A549 treated with CpdA at 1 μM for 4 hours (cell line): ENCODE results near the gene C11orf86. TPM values are rescaled to one million over a fixed set of nuclear protein-coding genes. Genes with fewer than 3 reads are reported as not detected.

Source experiments
- total RNA-seq: library from RNA; stranded (reverse); fragments of 200-300 nt; extraction: Qiagen RNA extraction; gene quantifications from 5 replicates; pipeline ENCODE4 v1.2.3, GENCODE V29; 2022; ENCODE audit warnings: low read depth

C11orf86 gene
- 30.0 to 57.8 TPM (median 47.5 TPM) in 5 replicates for total RNA-seq

DNA sequence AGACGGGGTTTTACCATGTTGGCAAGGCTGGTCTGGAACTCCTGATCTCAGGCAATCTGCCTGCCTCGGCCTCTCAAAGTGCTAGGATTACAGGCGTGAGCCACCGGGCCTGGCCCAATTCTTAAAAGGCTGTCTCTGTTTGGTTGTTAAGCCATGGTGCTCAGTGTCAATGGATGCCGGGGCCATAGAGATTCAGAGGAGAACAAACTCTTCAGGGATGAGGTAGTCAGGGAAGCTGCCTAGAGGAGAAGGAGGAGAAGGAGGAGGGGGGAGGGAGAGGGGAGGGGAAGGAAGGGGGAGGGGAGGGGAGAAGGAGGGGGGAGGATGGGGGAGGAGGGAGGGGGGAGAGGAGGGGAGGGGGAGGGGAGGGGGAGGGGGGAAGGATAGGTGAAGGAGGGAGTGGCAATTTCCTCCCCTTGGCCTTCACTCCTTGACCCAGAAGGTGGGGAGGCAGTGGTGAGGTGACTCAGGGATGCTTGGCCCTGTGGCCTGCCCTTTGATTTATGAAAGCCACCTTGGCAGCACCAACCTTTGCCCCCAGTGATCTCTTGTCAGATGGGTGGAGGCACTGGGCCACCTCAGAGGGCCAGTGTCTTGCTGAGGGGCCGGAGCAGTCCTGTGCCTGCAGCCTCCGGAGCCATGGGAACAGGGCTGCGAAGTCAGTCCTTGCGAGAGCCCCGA is at the start of gene C11orf86:
C11orf86 (plus strand) TSS at position 581 of the 681 bp plus-strand sequence; CDS start at position 640, 59 bp downstream.

GRCh38 chr11:66958232-66958955 is 16.7 kb upstream of the C11orf86 start, which contains the start of gene PC:
PC (minus strand) TSS chr11:66958383; CDS start chr11:66872159, 86,224 bp downstream.

DNA sequence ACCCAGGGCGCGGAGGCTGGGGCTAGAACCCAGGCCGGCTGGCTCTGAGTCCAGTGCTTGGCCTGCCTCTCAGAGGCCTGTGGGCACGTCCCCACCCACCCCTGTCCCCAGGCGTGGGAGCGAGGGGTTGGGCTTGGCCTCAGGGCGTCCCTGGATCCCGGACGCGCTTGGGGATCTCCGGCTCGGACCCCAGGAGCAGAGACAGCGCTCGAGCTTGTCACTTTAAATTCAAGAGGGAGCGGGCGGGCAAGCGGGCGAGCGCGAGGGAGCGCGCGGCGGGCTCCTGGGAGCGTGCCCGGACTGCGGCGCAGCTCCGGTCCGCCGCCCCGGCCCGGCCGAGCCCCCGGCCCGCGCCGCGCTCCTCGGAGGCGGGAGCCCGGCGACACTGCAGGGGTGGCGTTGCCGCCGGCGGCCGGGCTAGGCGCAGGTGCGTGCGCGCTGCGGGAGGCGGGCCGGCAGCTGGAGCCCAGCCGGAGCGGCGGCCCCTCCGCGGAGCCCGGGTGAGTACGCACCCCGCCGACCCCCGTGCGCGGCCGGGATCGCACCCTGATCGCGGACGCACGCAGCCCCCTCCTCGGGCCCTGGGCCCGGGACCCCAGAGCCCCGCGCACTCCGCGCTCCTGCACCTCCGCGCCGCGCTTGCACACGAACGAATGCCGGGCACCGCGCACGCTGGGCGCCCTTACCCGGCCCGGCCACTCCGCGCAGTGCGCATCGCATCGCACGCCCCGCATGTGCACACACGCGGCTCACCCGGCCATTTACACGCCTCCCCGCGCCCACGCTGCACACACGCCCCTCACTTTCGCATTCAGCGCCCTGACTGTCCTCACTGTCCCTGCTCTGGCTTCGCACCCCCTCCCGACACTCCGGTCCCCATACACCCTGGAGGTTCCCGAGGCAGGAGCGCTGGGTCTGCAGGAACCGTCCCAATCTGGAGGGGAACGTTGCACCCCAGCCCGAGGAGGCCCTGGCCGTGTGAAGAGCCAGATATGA is 48.2 kb downstream of the C11orf86 start, which contains the start of gene SYT12:
SYT12 (plus strand) TSS at position 174 of the 996 bp plus-strand sequence. CDS start 7,011 bp downstream, outside the sequence.

Other genes starting within 250 kb of the C11orf86 start
- gene SPTBN2, start 246.1 kb upstream of the C11orf86 start, total RNA-seq = 7.6 to 14.1 TPM (median 9.9 TPM) in 5 replicates
- 31.2 to 47.7 TPM (median 47.5 TPM) in 5 replicates for gene RCE1, start 131.9 kb upstream of the C11orf86 start, total RNA-seq
- 56.1 to 79.0 TPM (median 67.9 TPM) in 5 replicates for gene LRFN4, start 118.2 kb upstream of the C11orf86 start, total RNA-seq
- gene PC, start 16.9 kb upstream of the C11orf86 start, total RNA-seq = 23.9 to 31.7 TPM (median 30.5 TPM) in 5 replicates
- gene SYT12, start 47.8 kb downstream of the C11orf86 start, total RNA-seq = 10.2 to 14.1 TPM (median 10.4 TPM) in 5 replicates
- gene RHOD, start 81.5 kb downstream of the C11orf86 start, total RNA-seq = 29.7 to 48.7 TPM (median 42.3 TPM) in 5 replicates
- 46.8 to 52.5 TPM (median 50.2 TPM) in 5 replicates for gene KDM2A, start 144.0 kb downstream of the C11orf86 start, total RNA-seq